C4-2B (cell line): ENCODE data around the gene CNTN5.

Experiments used
- H3K27ac ChIP-seq: fragments of 450-650 bp; 2 replicates; pipeline ENCODE4 v1.5.1; 2017
- CTCF ChIP-seq: fragments of 450-650 bp; conservative IDR thresholded peaks from 2 replicates; pipeline ENCODE4 v1.5.1; 2017; ENCODE audit warnings: mild to moderate bottlenecking
- ZFX ChIP-seq: fragments of 450-650 bp; IDR thresholded peaks from 2 replicates; pipeline ENCODE4 v1.6.1; 2017

The CNTN5 gene

GRCh38 chr11:99333621-99334020 lies 312.9 kb downstream of the CNTN5 start:
- TF ChIP-seq ZFX (no peak), CTCF (no peak)
- no peak overlapping the region for H3K27ac ChIP-seq

- TF ChIP-seq ZFX (no peak), CTCF (no peak)
These were observed 322.4 kb downstream of the CNTN5 start for GRCh38 chr11:99343117-99343516.

GRCh38 chr11:99349151-99349673 lies 328.5 kb downstream of the CNTN5 start:
- no peak for TF ChIP-seq CTCF
- TF ChIP-seq ZFX: no peak
- H3K27ac ChIP-seq: no peak overlapping the region

More at GRCh38 chr11:99343117-99343516, 322.4 kb downstream of the CNTN5 start:
- no peak overlapping the region for H3K27ac ChIP-seq

- TF ChIP-seq CTCF (no peak), ZFX (no peak)
- H3K27ac ChIP-seq: no peak overlapping the region
These were observed 330.9 kb downstream of the CNTN5 start for GRCh38 chr11:99351624-99352023.

GRCh38 chr11:99352642-99353041 lies 331.9 kb downstream of the CNTN5 start:
- no peak overlapping the region for H3K27ac ChIP-seq
- TF ChIP-seq CTCF (no peak), ZFX (no peak)

- H3K27ac ChIP-seq: no peak overlapping the region
- TF ChIP-seq CTCF: no peak
- TF ChIP-seq ZFX: no peak
These were observed 345.8 kb downstream of the CNTN5 start for GRCh38 chr11:99366546-99366945.

- no peak for TF ChIP-seq ZFX
- no peak for TF ChIP-seq CTCF
These were observed 347.8 kb downstream of the CNTN5 start for GRCh38 chr11:99368583-99368982.

More at GRCh38 chr11:99368583-99368982, 347.8 kb downstream of the CNTN5 start:
- no peak overlapping the region for H3K27ac ChIP-seq
